ENCODE measurements around the gene RAB4A.

RAB4A gene

DNA sequence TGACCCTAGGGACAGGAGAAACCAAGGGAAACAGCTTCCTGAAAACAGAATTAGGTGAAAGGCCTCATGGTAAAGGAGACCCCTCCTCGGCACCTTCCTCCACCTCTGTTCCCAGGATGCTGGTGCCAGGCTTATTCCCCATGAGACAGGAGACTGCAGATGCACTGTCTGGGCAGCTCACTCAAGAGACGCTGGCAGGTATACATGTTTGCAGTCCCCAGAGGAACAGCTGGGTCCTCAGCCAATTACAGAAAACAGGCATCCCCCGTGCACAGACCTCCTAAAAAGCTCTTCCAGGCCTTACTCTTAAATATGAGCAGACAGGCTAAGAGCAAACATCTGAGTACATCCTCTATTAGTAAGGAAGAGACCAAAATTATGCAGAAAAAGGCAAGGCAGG lies 65.4 kb downstream of the RAB4A start:
- ATAC-seq (ENCODE audit: low read depth) = no peak
- H3K27ac ChIP-seq (ENCODE audit: poor library complexity, severe bottlenecking) = no peak overlapping the region
- TF ChIP-seq, protein P1, sequence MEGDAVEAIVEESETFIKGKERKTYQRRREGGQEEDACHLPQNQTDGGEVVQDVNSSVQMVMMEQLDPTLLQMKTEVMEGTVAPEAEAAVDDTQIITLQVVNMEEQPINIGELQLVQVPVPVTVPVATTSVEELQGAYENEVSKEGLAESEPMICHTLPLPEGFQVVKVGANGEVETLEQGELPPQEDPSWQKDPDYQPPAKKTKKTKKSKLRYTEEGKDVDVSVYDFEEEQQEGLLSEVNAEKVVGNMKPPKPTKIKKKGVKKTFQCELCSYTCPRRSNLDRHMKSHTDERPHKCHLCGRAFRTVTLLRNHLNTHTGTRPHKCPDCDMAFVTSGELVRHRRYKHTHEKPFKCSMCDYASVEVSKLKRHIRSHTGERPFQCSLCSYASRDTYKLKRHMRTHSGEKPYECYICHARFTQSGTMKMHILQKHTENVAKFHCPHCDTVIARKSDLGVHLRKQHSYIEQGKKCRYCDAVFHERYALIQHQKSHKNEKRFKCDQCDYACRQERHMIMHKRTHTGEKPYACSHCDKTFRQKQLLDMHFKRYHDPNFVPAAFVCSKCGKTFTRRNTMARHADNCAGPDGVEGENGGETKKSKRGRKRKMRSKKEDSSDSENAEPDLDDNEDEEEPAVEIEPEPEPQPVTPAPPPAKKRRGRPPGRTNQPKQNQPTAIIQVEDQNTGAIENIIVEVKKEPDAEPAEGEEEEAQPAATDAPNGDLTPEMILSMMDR (IDR thresholded peaks at IDR 0.05; ENCODE audit: poor library complexity, severe bottlenecking) = no peak

GRCh38 chr1:229339086-229339485 lies 68.2 kb downstream of the RAB4A start:
- H3K27me3 ChIP-seq (ENCODE audit: insufficient read depth, poor library complexity, severe bottlenecking) = no peaks in the 10 kb centered on the region
- TF ChIP-seq, protein P1 (IDR thresholded peaks at IDR 0.05; ENCODE audit: poor library complexity, severe bottlenecking) = no peak
- no peak overlapping the region for H3K4me3 ChIP-seq (ENCODE audit: severe bottlenecking)
- no peak overlapping the region for H3K27ac ChIP-seq (ENCODE audit: poor library complexity, severe bottlenecking)
- H3K4me1 ChIP-seq (ENCODE audit: insufficient read depth, poor library complexity, severe bottlenecking) = no peaks in the 10 kb centered on the region
- H3K9me3 ChIP-seq (ENCODE audit: severe bottlenecking) = peaks cover 4% of the 10 kb centered on the region
- ATAC-seq (ENCODE audit: low read depth) (no peak), DNase-seq (ENCODE audit: low spot score) (no peak)
- H3K36me3 ChIP-seq (ENCODE audit: low read depth) = no peaks in the 10 kb centered on the region

More for the DNA sequence above, 65.4 kb downstream of the RAB4A start:
- Histone ChIP-seq H3K36me3 (ENCODE audit: low read depth) (no peaks in the 10 kb centered on the region), H3K4me3 (ENCODE audit: severe bottlenecking) (no peak overlapping the region), H3K9me3 (ENCODE audit: severe bottlenecking) (peaks cover 4% of the 10 kb centered on the region), H3K27me3 (ENCODE audit: insufficient read depth, poor library complexity, severe bottlenecking) (no peaks in the 10 kb centered on the region), H3K4me1 (ENCODE audit: insufficient read depth, poor library complexity, severe bottlenecking) (no peaks in the 10 kb centered on the region)
- no peak for DNase-seq (ENCODE audit: low spot score)

DNA sequence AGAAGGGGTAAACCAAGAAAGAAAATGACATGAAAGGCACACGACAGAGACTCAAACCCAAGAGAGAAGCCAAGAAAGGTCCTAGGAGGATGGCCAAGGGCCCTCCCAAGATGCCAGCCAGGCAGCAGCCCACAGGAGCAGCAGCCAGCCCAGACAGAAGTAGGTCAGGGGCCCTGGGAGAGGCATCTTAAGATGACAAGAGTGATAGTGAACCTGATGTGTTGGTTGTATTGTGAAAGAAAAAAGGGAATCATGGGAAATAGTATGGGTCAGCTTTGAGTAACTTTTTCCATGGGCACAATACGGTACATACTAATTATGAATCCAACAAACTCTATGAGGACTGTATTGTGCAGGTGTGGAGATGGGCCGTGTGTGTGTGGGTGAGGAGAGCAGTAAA lies 68.6 kb downstream of the RAB4A start:
- ATAC-seq (ENCODE audit: low read depth) = no peak
- no peak overlapping the region for H3K27ac ChIP-seq (ENCODE audit: poor library complexity, severe bottlenecking)
- no peak overlapping the region for H3K4me3 ChIP-seq (ENCODE audit: severe bottlenecking)
- no peaks in the 10 kb centered on the region for H3K4me1 ChIP-seq (ENCODE audit: insufficient read depth, poor library complexity, severe bottlenecking)
- H3K27me3 ChIP-seq (ENCODE audit: insufficient read depth, poor library complexity, severe bottlenecking) = no peaks in the 10 kb centered on the region
- H3K9me3 ChIP-seq (ENCODE audit: severe bottlenecking) = peaks cover 1% of the 10 kb centered on the region
- no peak for DNase-seq (ENCODE audit: low spot score)
- no peaks in the 10 kb centered on the region for H3K36me3 ChIP-seq (ENCODE audit: low read depth)
- TF ChIP-seq, protein P1 (IDR thresholded peaks at IDR 0.05; ENCODE audit: poor library complexity, severe bottlenecking) = no peak

DNA sequence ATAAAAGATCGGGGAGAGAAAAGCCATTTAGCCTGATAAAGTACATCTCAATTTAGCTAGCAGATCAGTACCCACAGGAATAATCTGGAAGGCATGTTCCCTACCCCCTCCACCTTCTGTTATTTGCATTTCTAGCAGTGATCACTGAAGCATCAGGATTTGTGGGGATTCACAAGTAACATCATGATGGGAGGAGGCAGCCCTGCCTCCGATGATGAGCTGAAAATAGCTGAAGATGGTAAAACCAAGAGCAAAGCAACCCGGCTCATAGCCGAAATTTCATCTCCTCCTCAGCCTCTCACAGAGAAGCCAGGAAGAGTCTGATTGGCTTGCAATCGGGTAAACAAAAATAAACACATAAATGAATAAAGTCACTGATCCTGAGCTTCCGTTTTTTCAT lies 69.6 kb downstream of the RAB4A start:
- Histone ChIP-seq H3K4me3 (ENCODE audit: severe bottlenecking) (no peak overlapping the region), H3K36me3 (ENCODE audit: low read depth) (no peaks in the 10 kb centered on the region), H3K9me3 (ENCODE audit: severe bottlenecking) (no peaks in the 10 kb centered on the region), H3K27me3 (ENCODE audit: insufficient read depth, poor library complexity, severe bottlenecking) (no peaks in the 10 kb centered on the region), H3K27ac (ENCODE audit: poor library complexity, severe bottlenecking) (no peak overlapping the region), H3K4me1 (ENCODE audit: insufficient read depth, poor library complexity, severe bottlenecking) (no peaks in the 10 kb centered on the region)
- TF ChIP-seq, protein P1 (IDR thresholded peaks at IDR 0.05; ENCODE audit: poor library complexity, severe bottlenecking) = no peak
- no peak for ATAC-seq (ENCODE audit: low read depth)
- no peak for DNase-seq (ENCODE audit: low spot score)

DNA sequence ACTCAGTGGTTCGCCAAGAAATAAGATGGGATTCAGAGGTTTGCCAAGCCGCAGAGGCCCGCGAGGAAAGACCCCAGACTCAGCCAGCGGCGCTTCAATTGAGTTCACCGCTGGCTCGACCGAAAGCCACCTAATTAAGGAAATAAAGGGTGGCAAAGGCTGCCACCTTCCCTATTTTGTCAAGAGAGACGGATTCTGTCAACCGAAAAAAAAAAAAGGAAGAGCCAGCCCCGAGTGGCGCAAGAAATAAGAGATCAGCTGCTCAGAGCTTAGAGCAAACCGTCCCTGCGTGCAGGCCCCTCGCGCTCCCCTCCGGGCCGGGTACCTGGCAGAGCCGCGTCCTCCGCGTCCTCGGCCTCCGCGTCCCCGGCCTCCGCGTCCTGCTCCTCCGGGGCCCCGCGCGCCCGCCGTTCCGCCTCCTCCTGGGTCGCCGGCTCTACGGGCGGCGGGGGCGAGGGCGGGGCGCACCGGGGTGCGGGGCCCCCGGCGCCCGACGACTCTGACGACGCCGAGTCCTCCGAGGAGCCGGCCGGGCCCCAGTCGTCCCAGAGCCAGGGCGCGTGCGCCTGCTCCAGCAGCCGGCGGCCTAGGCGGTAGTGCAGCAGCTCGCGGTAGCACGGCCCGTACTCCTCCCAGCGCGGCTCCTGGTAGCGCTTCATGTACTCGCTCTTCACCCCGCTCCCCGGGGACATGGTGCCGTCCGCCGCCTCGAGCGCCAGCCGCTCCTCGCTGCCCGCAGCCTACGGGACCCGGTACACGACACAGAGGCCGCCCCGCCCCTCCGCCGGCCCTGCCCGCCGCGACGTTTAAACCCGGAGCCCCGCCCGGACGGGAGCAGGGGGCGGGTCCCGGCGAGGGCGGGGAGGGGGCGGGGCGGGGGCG lies 71.1 kb downstream of the RAB4A start:
- Histone ChIP-seq H3K4me1 (ENCODE audit: insufficient read depth, poor library complexity, severe bottlenecking) (no peaks in the 10 kb centered on the region), H3K27me3 (ENCODE audit: insufficient read depth, poor library complexity, severe bottlenecking) (no peaks in the 10 kb centered on the region), H3K36me3 (ENCODE audit: low read depth) (no peaks in the 10 kb centered on the region), H3K9me3 (ENCODE audit: severe bottlenecking) (no peaks in the 10 kb centered on the region), H3K27ac (ENCODE audit: poor library complexity, severe bottlenecking) (peak overlapping the region; percentile 43), H3K4me3 (ENCODE audit: severe bottlenecking) (peak overlapping the region; percentile 89)
- ATAC-seq (ENCODE audit: low read depth) = peak; percentile 78
- TF ChIP-seq, protein P1 (IDR thresholded peaks at IDR 0.05; ENCODE audit: poor library complexity, severe bottlenecking) = no peak
- DNase-seq (ENCODE audit: low spot score) = peak; percentile 55
